ENCODE results near the gene TDP2.

Gene TDP2

GRCh38 chr6:24691550-24691949 lies 24.9 kb upstream of the TDP2 start:
- no peak for TF ChIP-seq GATA3 (IDR thresholded peaks at IDR 0.05; ENCODE audit: low read depth, low read length)
- TF ChIP-seq GATA2 (IDR thresholded peaks at IDR 0.05; ENCODE audit: low read depth, low read length), result no peak

DNA sequence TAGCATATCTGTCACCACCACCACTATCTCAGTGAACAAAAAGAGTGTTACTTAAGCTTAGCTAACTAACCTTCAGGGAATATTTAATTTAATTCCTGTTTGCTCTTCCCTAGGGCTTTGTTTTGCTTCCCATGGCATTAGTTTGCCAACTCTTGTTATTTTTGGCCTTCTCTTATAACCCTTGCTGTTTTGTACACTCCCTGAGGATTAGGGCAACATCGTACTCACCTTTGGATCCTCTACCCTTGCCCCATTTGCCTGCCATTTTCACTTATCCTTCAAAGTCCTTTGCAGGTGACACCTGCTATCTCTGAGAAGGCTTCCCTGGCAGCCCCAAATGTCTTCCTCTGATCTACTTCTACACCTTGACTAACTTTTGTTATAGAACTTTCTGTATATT lies 23.9 kb upstream of the TDP2 start:
- no peak for TF ChIP-seq GATA3 (IDR thresholded peaks at IDR 0.05; ENCODE audit: low read depth, low read length)
- no peak for TF ChIP-seq GATA2 (IDR thresholded peaks at IDR 0.05; ENCODE audit: low read depth, low read length)

- TF ChIP-seq GATA3 (IDR thresholded peaks at IDR 0.05; ENCODE audit: low read depth, low read length) (no peak), GATA2 (IDR thresholded peaks at IDR 0.05; ENCODE audit: low read depth, low read length) (no peak)
These were observed 23.3 kb upstream of the TDP2 start for GRCh38 chr6:24689964-24690363.

DNA sequence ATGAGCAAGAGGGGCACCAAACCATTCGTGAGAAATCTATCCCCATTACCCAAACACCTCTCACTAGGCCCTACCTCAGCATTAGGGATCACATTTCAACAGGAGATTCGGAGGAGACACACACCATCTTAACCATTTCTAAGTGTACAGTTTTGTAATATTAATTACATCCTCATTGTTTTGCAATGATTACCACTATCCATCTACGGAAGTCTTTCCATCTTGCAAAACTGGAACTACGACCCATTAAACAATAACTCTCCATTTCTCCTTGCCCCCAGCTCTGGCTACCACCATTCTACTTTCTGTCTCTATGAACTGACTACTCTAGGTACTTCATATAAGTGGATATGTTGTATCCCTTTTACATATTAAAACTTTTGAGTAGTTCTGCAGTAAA lies 20.2 kb upstream of the TDP2 start:
- no peak for TF ChIP-seq GATA2 (IDR thresholded peaks at IDR 0.05; ENCODE audit: low read depth, low read length)
- TF ChIP-seq GATA3 (IDR thresholded peaks at IDR 0.05; ENCODE audit: low read depth, low read length), result no peak

- TF ChIP-seq GATA3 (IDR thresholded peaks at IDR 0.05; ENCODE audit: low read depth, low read length) (no peak), GATA2 (IDR thresholded peaks at IDR 0.05; ENCODE audit: low read depth, low read length) (no peak)
These were observed 19.7 kb upstream of the TDP2 start for GRCh38 chr6:24686408-24686807.

- TF ChIP-seq GATA3 (IDR thresholded peaks at IDR 0.05; ENCODE audit: low read depth, low read length) (no peak), GATA2 (IDR thresholded peaks at IDR 0.05; ENCODE audit: low read depth, low read length) (no peak)
These were observed 16.9 kb upstream of the TDP2 start for GRCh38 chr6:24683297-24684296.

DNA sequence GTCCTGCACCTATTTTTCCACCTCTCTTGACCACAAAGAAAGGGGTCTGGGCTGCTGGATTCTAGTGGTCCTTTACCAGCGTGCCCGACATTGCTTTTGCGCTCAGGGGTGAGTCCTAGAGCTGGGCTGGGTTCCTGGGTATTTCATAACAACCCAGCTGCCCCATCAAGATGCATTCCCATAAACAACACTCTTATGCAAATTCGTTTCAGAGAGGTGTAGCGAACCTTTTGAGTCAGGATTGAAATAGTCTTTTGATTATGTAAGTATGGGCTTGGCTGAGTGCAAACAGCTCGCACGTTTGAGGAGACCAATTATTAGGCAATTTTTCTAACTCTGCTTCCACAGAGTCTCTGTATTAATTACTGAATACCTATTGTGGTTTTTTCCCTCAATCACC lies 13.9 kb upstream of the TDP2 start:
- TF ChIP-seq GATA3 (IDR thresholded peaks at IDR 0.05; ENCODE audit: low read depth, low read length) (no peak), GATA2 (IDR thresholded peaks at IDR 0.05; ENCODE audit: low read depth, low read length) (no peak)

- TF ChIP-seq GATA2 (IDR thresholded peaks at IDR 0.05; ENCODE audit: low read depth, low read length), result no peak
These were observed 6.9 kb upstream of the TDP2 start for GRCh38 chr6:24673625-24674024.

- TF ChIP-seq GATA2 (IDR thresholded peaks at IDR 0.05; ENCODE audit: low read depth, low read length), result no peak
- TF ChIP-seq GATA3 (IDR thresholded peaks at IDR 0.05; ENCODE audit: low read depth, low read length), result no peak
These were observed 6.0 kb upstream of the TDP2 start for GRCh38 chr6:24672620-24673182.

- no peak for TF ChIP-seq GATA2 (IDR thresholded peaks at IDR 0.05; ENCODE audit: low read depth, low read length)
These were observed 2.3 kb upstream of the TDP2 start for GRCh38 chr6:24668997-24669361.

DNA sequence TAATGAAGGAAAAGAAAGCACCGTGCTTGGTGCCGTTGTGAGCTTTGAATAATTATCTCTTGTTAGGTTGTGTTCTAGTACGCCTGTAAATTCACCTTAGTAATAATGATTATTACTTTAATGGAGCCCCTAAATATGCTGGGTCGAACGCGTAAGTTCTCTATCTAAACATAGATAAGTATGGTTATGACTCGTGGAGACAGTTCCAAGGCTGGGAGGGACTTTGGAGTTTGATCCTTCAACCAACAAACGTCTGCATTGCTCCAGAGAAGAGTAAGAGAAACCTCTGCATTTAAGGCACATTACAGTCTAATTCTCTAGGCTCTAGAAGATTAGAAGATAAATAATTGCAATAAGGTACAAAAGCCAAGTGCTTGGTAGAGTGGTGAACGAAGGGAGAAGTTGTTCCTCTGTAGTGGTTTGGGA lies 692 bp upstream of the TDP2 start:
- TF ChIP-seq GATA3 (IDR thresholded peaks at IDR 0.05; ENCODE audit: low read depth, low read length) (no peak), GATA2 (IDR thresholded peaks at IDR 0.05; ENCODE audit: low read depth, low read length) (no peak)

- no peak for TF ChIP-seq GATA3 (IDR thresholded peaks at IDR 0.05; ENCODE audit: low read depth, low read length)
- no peak for TF ChIP-seq GATA2 (IDR thresholded peaks at IDR 0.05; ENCODE audit: low read depth, low read length)
These were observed 530 bp downstream of the TDP2 start for GRCh38 chr6:24666097-24666640.

DNA sequence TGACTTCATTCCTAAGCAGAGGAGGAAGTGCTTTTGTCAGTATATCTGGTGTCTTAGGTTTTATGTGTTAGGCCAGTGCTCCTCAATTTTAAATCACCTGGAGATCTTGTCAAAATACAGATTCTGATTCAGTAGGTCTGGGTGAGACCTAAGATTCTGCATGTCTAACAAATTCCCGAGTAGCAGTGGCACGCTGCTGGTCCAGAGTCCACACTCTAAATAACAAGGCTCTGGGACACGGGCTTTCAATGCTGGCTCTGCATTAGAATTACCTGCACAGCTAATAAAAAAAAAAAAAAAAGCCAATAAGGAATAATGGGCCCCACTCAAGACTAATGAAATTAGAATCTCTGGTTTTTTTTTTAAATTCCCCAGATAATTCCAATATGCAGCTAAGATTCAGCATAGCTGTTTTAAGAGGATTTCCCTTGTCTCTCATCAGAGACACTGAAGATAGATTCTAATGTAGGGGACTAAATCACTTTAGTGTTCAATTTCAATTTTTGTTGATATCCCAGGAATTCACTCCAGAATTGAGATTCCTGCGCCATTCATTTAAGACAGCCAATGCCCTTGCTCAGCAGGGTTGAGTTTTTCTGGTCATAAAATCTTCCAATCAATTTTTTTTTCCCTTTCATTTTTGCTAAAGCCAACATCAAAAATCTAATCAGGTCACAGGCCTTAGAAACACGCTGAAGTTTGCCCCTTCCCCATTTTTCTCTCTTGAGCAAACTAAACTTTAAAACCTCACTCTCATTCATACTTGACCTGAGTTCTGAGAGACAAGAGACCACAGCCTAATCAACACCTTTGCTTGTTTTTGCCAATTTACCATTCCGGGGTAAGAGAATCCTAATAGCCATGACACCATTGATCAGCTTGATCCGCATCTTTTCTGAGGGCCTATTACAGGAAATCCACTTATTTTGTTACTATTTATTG lies 2.4 kb downstream of the TDP2 start:
- TF ChIP-seq GATA3 (IDR thresholded peaks at IDR 0.05; ENCODE audit: low read depth, low read length) (no peak), GATA2 (IDR thresholded peaks at IDR 0.05; ENCODE audit: low read depth, low read length) (no peak)

GRCh38 chr6:24663189-24663588 lies 3.5 kb downstream of the TDP2 start:
- TF ChIP-seq GATA3 (IDR thresholded peaks at IDR 0.05; ENCODE audit: low read depth, low read length) (no peak), GATA2 (IDR thresholded peaks at IDR 0.05; ENCODE audit: low read depth, low read length) (no peak)
